Measurements from ENCODE around the gene CDC6.

The CDC6 gene

DNA sequence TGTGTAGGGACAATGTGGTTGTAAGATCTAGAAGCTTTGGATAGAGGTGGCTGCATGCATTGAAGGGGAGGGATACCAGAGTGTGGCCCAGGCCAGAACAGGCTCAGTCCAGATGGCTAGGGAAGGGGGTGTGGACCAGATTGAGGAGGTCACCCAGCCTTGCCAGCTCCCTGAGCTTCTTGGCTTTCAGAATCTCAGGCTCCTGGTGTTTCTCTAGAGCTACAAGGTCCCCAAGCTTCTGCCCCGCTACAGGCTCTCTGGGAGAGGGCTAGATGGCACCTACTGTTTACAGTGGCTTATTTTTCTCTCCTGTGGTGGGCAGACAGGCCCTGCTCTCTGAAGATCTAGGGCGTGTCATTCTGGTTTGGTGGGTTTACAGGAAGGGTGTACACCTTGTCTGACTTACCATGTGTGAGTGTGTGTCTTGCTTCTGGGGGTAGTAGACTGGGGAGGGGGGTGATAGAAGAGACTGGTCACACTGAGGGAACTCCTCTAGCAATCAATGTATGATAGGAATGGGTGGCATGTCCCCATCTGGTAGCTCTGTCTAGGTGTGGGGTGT lies 22.4 kb downstream of the CDC6 start:
- no peaks in the 10 kb centered on the region for H3K36me3 ChIP-seq (ENCODE audit: insufficient read depth)
- no peak for TF ChIP-seq CTCF (conservative IDR thresholded peaks at IDR 0.05; ENCODE audit: low read depth, low read length)
- peak overlapping the region; percentile 45; the same call in 1 of the 2 replicates for H3K9ac ChIP-seq
- H3K4me1 ChIP-seq (ENCODE audit: low read depth, poor library complexity, severe bottlenecking), result peaks cover 99% of the 10 kb centered on the region
- H4K20me1 ChIP-seq (ENCODE audit: insufficient read depth), result no peaks in the 10 kb centered on the region
- peak overlapping the region; percentile 79 for H3K27ac ChIP-seq
- H2AFZ ChIP-seq (ENCODE audit: low read depth), result no peak overlapping the region
- H3K4me2 ChIP-seq, result peak overlapping the region; percentile 91
- H3K4me3 ChIP-seq (IDR thresholded peaks at IDR 0.05; ENCODE audit: insufficient read depth, low read depth, low read length), result no peak overlapping the region
- H3K27me3 ChIP-seq (ENCODE audit: insufficient read depth, low read depth), result no peaks in the 10 kb centered on the region
- H3K79me2 ChIP-seq (ENCODE audit: insufficient read depth, low read depth), result no peaks in the 10 kb centered on the region

- Histone ChIP-seq H3K27ac (peak overlapping the region; percentile 79), H3K27me3 (ENCODE audit: insufficient read depth, low read depth) (no peaks in the 10 kb centered on the region), H3K4me3 (IDR thresholded peaks at IDR 0.05; ENCODE audit: insufficient read depth, low read depth, low read length) (no peak overlapping the region), H3K79me2 (ENCODE audit: insufficient read depth, low read depth) (no peaks in the 10 kb centered on the region), H3K4me2 (peak overlapping the region; percentile 91), H3K9ac (peak overlapping the region; percentile 45; the same call in 1 of the 2 replicates), H3K4me1 (ENCODE audit: low read depth, poor library complexity, severe bottlenecking) (peaks cover 99% of the 10 kb centered on the region), H3K36me3 (ENCODE audit: insufficient read depth) (no peaks in the 10 kb centered on the region), H2AFZ (ENCODE audit: low read depth) (no peak overlapping the region), H4K20me1 (ENCODE audit: insufficient read depth) (no peaks in the 10 kb centered on the region)
- no peak for TF ChIP-seq CTCF (conservative IDR thresholded peaks at IDR 0.05; ENCODE audit: low read depth, low read length)
Measured at GRCh38 chr17:40310882-40311391, 23.3 kb downstream of the CDC6 start.

GRCh38 chr17:40311575-40311974 lies 23.9 kb downstream of the CDC6 start:
- Histone ChIP-seq H3K9ac (peak overlapping the region; percentile 45; the same call in 1 of the 2 replicates), H3K4me2 (peak overlapping the region; percentile 91), H3K4me1 (ENCODE audit: low read depth, poor library complexity, severe bottlenecking) (peaks cover 99% of the 10 kb centered on the region)

GRCh38 chr17:40312131-40312731 lies 24.6 kb downstream of the CDC6 start:
- Histone ChIP-seq H3K4me2 (peak overlapping the region; percentile 91), H3K9ac (peak overlapping the region; percentile 45; the same call in 1 of the 2 replicates), H4K20me1 (ENCODE audit: insufficient read depth) (no peaks in the 10 kb centered on the region), H3K4me3 (IDR thresholded peaks at IDR 0.05; ENCODE audit: insufficient read depth, low read depth, low read length) (no peak overlapping the region), H3K27me3 (ENCODE audit: insufficient read depth, low read depth) (no peaks in the 10 kb centered on the region), H3K36me3 (ENCODE audit: insufficient read depth) (no peaks in the 10 kb centered on the region), H3K79me2 (ENCODE audit: insufficient read depth, low read depth) (peaks cover 4% of the 10 kb centered on the region; the same call in 1 of the 2 replicates), H2AFZ (ENCODE audit: low read depth) (no peak overlapping the region; the same call in 1 of the 2 replicates), H3K4me1 (ENCODE audit: low read depth, poor library complexity, severe bottlenecking) (peaks cover 99% of the 10 kb centered on the region), H3K27ac (peak overlapping the region; percentile 79)
- no peak for TF ChIP-seq CTCF (conservative IDR thresholded peaks at IDR 0.05; ENCODE audit: low read depth, low read length)

More at GRCh38 chr17:40311575-40311974, 23.9 kb downstream of the CDC6 start:
- no peaks in the 10 kb centered on the region for H3K27me3 ChIP-seq (ENCODE audit: insufficient read depth, low read depth)
- no peaks in the 10 kb centered on the region for H3K36me3 ChIP-seq (ENCODE audit: insufficient read depth)
- H3K4me3 ChIP-seq (IDR thresholded peaks at IDR 0.05; ENCODE audit: insufficient read depth, low read depth, low read length), result no peak overlapping the region
- no peak overlapping the region for H2AFZ ChIP-seq (ENCODE audit: low read depth)
- TF ChIP-seq CTCF (conservative IDR thresholded peaks at IDR 0.05; ENCODE audit: low read depth, low read length), result no peak
- H3K79me2 ChIP-seq (ENCODE audit: insufficient read depth, low read depth), result no peaks in the 10 kb centered on the region
- no peaks in the 10 kb centered on the region for H4K20me1 ChIP-seq (ENCODE audit: insufficient read depth)
- peak overlapping the region; percentile 79 for H3K27ac ChIP-seq

All from KMS-11 (cell line).